A673 (cell line): ENCODE results near the gene PALD1. TPM values are rescaled to one million over a fixed set of nuclear protein-coding genes. Genes with fewer than 3 reads are reported as not detected.

Experiments used
- BruUV-seq: library from RNA; stranded (reverse); fragments of 400-500 nt; replicated peaks from 2 replicates; lab custom pipeline; 2021; lab: Mats Ljungman, UMichigan
- CTCF ChIA-PET: fragments of 300-600 bp; sonication (Branson Sonifier 250); formaldehyde crosslinking; loops from one replicate; lab custom pipeline; 2022; ENCODE audit warnings: antibody characterized with exemption; lab: Charles Lee
- POLR2A ChIA-PET: fragments of 300-600 bp; sonication (Branson Sonifier 250); formaldehyde crosslinking; loops from one replicate; lab custom pipeline; 2022; ENCODE audit warnings: antibody characterized with exemption; ENCODE audit not compliant: low non-redundant PET; lab: Charles Lee
- DNase-seq: peaks from one replicate; pipeline ENCODE4 v3.0.0-alpha.2; 2015; ENCODE audit warnings: low spot score
- H3K27ac ChIP-seq: fragments of 200-600 bp; sonication (generic); 2 replicates; pipeline ENCODE4 v1.5.1; 2016; ENCODE audit warnings: mixed run types, low read depth, mild to moderate bottlenecking, mixed read lengths, antibody characterized with exemption, low read length; ENCODE audit not compliant: poor library complexity, severe bottlenecking
- H3K27me3 ChIP-seq: fragments of 200-600 bp; sonication (generic); replicated peaks from 2 replicates; pipeline ENCODE4 v1.6.1; 2017; ENCODE audit warnings: mixed run types, low read depth, mild to moderate bottlenecking, mixed read lengths, antibody characterized with exemption, low read length; ENCODE audit not compliant: insufficient read depth, poor library complexity
- H3K36me3 ChIP-seq: fragments of 200-600 bp; sonication (generic); 2 replicates; pipeline ENCODE4 v1.6.1; 2016; ENCODE audit warnings: mixed run types, mild to moderate bottlenecking, mixed read lengths, antibody characterized with exemption, low read length; ENCODE audit not compliant: insufficient read depth, poor library complexity, severe bottlenecking
- H3K4me1 ChIP-seq: fragments of 200-600 bp; sonication (generic); 2 replicates; pipeline ENCODE4 v1.6.1; 2017; ENCODE audit warnings: mixed run types, mild to moderate bottlenecking, mixed read lengths, antibody characterized with exemption, low read length; ENCODE audit not compliant: insufficient read depth, poor library complexity, severe bottlenecking
- H3K4me3 ChIP-seq: fragments of 200-600 bp; sonication (generic); 2 replicates; pipeline ENCODE4 v1.5.1; 2016; ENCODE audit warnings: low read depth, mixed run types, mild to moderate bottlenecking, mixed read lengths, low read length; ENCODE audit not compliant: poor library complexity, severe bottlenecking
- H3K9me3 ChIP-seq: fragments of 200-600 bp; sonication (generic); 2 replicates; pipeline ENCODE4 v1.6.1; 2016; ENCODE audit warnings: mixed run types, low read depth, mild to moderate bottlenecking, mixed read lengths, antibody characterized with exemption, low read length; ENCODE audit not compliant: poor library complexity, severe bottlenecking
- EZH2 ChIP-seq: fragments of 200-600 bp; sonication (generic); IDR thresholded peaks from 2 replicates; pipeline ENCODE4 v1.6.1; 2017; ENCODE audit warnings: borderline replicate concordance, low read depth, mild to moderate bottlenecking, mixed read lengths, antibody characterized with exemption, low read length; ENCODE audit not compliant: poor library complexity, severe bottlenecking
- intact Hi-C: fragments of 100-400 bp; cut with micrococcal nuclease; formaldehyde crosslinking; loops from one replicate; pipeline ENCODE4 v1.10.0; 2022; ENCODE audit not compliant: unreplicated experiment
- total RNA-seq: library from RNA; stranded (reverse); gene quantifications from 2 replicates; pipeline ENCODE4 v1.2.3, GENCODE V29; 2021
- TF ChIP-seq, protein P1 (sequence below): fragments of 300-800, 200-600 bp; sonication (generic); conservative IDR thresholded peaks from 2 replicates; pipeline ENCODE4 v1.5.1; 2017; ENCODE audit warnings: low read depth, mild to moderate bottlenecking, antibody characterized with exemption, low read length, moderate library complexity, mixed read lengths

PALD1 gene
- total RNA-seq, 1 experiment from 2014 or later, result 9.0 TPM

- Histone ChIP-seq H3K4me1 (no peaks in the 10 kb centered on the region), H3K9me3 (no peaks in the 10 kb centered on the region), H3K36me3 (no peaks in the 10 kb centered on the region), H3K27ac (no peak overlapping the region), H3K4me3 (no peak overlapping the region), H3K27me3 (no peaks in the 10 kb centered on the region)
- ChIA-PET CTCF (no interaction called here), POLR2A (no interaction called here)
- no peak for DNase-seq
- no TSS peak for BruUV-seq
- TF ChIP-seq, protein P1, sequence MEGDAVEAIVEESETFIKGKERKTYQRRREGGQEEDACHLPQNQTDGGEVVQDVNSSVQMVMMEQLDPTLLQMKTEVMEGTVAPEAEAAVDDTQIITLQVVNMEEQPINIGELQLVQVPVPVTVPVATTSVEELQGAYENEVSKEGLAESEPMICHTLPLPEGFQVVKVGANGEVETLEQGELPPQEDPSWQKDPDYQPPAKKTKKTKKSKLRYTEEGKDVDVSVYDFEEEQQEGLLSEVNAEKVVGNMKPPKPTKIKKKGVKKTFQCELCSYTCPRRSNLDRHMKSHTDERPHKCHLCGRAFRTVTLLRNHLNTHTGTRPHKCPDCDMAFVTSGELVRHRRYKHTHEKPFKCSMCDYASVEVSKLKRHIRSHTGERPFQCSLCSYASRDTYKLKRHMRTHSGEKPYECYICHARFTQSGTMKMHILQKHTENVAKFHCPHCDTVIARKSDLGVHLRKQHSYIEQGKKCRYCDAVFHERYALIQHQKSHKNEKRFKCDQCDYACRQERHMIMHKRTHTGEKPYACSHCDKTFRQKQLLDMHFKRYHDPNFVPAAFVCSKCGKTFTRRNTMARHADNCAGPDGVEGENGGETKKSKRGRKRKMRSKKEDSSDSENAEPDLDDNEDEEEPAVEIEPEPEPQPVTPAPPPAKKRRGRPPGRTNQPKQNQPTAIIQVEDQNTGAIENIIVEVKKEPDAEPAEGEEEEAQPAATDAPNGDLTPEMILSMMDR, result no peak
- no peak for TF ChIP-seq EZH2
- intact Hi-C loops, result no loop called here
These were observed 27.3 kb downstream of the PALD1 start for GRCh38 chr10:70505908-70506307.

- no peaks in the 10 kb centered on the region for H3K9me3 ChIP-seq
- no peaks in the 10 kb centered on the region for H3K4me1 ChIP-seq
- intact Hi-C loops, result no loop called here
- CTCF ChIA-PET, result no interaction called here
- TF ChIP-seq, protein P1, result no peak
- TF ChIP-seq EZH2, result no peak
- no peak for DNase-seq
- POLR2A ChIA-PET, result no interaction called here
- no peak overlapping the region for H3K27ac ChIP-seq
- no peaks in the 10 kb centered on the region for H3K36me3 ChIP-seq
- H3K27me3 ChIP-seq, result no peaks in the 10 kb centered on the region
- BruUV-seq, result no TSS peak
- H3K4me3 ChIP-seq, result no peak overlapping the region
These were observed 29.4 kb downstream of the PALD1 start for GRCh38 chr10:70507966-70508365.

- no peak overlapping the region for H3K27ac ChIP-seq
- H3K36me3 ChIP-seq, result no peaks in the 10 kb centered on the region
- no peaks in the 10 kb centered on the region for H3K27me3 ChIP-seq
- no peaks in the 10 kb centered on the region for H3K9me3 ChIP-seq
- DNase-seq, result no peak
- BruUV-seq, result no TSS peak
- ChIA-PET CTCF (no interaction called here), POLR2A (interaction anchor here (0.6 kb wide), 1 partner anchor 19 kb away, joined by 4 read pairs; no protein-coding TSS in a partner anchor)
- intact Hi-C loops, result no loop called here
- H3K4me3 ChIP-seq, result no peak overlapping the region
- TF ChIP-seq, protein P1, result no peak
- no peak for TF ChIP-seq EZH2
- H3K4me1 ChIP-seq, result peaks cover 4% of the 10 kb centered on the region
These were observed 30.6 kb downstream of the PALD1 start for GRCh38 chr10:70508912-70509756.
